NCI-H2081 treated with DMSO at 0.1 percent for 48 hours (cell line): ENCODE results near the gene ATP10B.
"Not testable (repeated sequence)": the region's sequence is repeated elsewhere in the genome, so short reads cannot be mapped to it uniquely, and the experiment has no call there.

ENCODE experiments used
- DNase-seq: peaks from one replicate; lab custom pipeline; 2025; lab: John Stamatoyannopoulos, UW

The ATP10B gene

GRCh38 chr5:160831801-160832200, 20.2 kb downstream of the ATP10B start:
- DNase-seq = no peak

GRCh38 chr5:160824301-160825001, 27.6 kb downstream of the ATP10B start:
- no peak for DNase-seq

- not testable (repeated sequence) for DNase-seq
These were observed 39.0 kb downstream of the ATP10B start for GRCh38 chr5:160812996-160813395.

- no peak for DNase-seq
These were observed 46.6 kb downstream of the ATP10B start for GRCh38 chr5:160805376-160805775.

DNA sequence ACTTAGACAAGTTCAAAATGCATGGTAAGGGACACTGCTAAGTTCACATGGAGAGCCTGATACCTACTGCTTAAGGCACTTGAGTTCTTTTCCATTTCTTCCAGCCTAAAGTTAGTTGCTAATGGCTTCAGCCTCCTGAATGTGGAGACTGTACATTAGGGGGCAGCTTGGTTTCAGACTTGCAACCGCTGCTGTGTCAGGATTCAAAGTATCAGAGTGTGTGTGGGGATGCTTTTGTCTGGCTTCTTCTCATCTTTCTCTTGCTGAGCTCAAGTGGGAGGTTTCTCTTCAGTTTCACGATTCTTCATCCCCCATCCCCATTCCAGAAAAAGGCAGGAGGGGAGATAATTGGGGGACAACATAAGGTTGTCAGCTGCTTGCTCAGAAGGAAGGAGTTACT, 49.4 kb downstream of the ATP10B start:
- no peak for DNase-seq

- no peak for DNase-seq
These were observed 51.4 kb downstream of the ATP10B start for GRCh38 chr5:160800375-160801275.

DNA sequence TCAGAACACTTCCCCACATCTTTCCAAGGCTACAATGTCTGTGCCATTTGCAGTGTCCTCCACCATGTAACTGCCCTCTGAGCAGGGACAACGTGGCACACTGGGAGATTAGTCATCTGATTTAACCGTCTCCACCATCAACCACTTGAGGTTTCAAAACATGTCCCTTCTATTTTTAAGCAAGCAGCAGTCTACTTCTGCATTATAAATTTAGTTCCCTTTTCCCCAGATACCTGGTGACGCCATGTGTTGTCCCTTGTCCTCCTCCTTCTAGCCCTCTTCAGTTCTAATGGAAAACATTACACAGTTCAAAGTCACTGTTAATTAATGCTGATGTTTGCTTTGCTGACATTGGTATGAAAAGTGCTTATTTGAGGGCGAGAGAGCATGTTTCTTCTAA, 52.8 kb downstream of the ATP10B start:
- DNase-seq = no peak

DNA sequence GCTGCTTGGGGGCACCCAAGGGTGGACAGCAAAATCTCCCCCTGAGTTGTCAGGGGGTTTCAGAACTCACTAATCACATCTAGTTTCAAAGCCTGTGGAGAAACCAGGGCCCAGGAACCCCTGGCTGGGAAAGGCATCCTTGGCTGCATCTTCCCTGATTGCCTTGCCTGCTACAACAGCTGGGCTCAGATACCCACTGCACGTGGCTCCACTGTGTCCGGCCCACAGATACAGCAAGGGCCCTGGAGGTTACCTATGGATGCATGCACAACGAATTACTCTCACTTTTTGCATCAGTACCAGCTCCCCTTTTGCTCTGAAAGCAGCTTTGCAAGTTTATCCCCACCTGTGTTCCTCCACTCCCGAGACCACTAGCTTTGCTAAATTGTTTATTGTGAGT, 55.0 kb downstream of the ATP10B start:
- no peak for DNase-seq

- DNase-seq = no peak
These were observed 58.5 kb downstream of the ATP10B start for GRCh38 chr5:160793530-160793899.

GRCh38 chr5:160792732-160793529, 59.1 kb downstream of the ATP10B start:
- DNase-seq = no peak

- no peak for DNase-seq
These were observed 59.7 kb downstream of the ATP10B start for GRCh38 chr5:160792281-160792680.

DNA sequence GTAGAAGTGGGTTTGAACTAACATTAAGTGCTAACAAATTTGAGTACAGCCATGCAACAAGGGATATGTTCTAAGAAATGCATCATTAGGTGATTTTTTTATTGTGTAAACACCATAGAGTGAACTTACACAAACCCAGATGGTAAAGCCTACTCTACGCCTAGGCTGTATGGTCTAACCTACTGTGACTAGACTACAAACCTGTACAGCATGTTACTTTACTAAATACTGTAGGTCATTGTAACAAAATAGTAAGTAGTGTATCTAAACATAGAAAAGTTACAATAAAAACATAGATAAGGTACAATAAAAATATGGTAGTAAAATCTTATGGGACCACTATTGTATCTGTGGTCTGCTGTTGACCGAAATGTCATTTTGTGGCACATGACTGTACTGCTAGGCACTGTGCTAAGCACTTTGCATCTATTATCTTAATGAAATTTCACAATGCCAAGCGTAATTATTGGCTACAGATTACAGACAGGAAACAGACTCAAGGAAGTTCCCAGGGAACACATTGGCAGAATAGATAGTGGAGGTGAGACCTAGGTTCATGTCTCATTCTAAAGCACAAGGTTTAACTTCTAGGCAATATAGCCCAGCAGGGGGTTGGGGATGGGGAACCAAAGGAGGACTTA, 62.7 kb downstream of the ATP10B start:
- no peak for DNase-seq

DNA sequence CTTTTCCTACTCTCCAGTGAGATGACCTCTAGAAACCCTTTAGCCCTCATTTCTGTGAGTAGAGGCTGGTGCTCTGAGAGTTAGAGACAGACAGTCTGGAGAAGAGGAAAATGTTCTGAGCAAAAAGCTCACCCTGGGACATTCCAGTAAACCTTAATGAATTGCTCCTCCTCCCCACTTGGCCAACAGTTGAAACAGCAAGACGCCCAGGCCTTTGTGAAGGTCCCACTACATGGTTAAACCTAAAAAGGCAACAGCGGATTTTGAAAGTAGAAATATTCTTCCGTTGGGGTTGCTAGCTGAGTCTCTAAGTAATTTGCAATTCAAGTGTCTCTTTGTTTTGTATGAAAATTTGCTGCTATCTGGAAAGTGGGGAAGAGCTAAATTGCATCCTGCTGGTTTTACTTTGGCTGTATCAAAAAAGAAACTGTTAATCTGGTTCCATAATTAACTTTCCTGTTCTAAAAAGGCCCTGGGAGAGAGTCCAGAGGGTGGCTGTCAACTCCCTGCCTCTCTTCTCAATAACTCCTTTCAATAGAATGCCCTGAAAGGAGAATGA, 63.8 kb downstream of the ATP10B start:
- DNase-seq = no peak

DNA sequence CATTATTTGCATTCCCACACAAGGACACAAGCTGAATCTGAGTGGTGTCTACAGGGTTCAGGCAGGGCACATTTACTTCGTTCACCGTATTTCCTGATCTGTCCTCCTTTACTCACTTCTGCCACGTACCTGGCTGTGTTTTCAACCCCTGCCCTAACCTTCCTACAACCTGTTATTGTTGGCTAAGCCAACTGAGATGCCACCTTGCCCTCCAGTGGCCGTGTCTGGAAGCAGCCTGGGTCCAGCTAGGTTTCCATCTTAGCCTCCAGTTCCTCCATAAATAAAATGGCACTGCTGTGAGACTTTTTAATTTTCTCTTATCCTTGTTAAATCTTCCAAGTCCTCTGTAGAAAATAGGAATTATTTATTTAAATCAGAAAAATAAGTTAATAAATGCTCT, 64.8 kb downstream of the ATP10B start:
- DNase-seq = no peak

DNA sequence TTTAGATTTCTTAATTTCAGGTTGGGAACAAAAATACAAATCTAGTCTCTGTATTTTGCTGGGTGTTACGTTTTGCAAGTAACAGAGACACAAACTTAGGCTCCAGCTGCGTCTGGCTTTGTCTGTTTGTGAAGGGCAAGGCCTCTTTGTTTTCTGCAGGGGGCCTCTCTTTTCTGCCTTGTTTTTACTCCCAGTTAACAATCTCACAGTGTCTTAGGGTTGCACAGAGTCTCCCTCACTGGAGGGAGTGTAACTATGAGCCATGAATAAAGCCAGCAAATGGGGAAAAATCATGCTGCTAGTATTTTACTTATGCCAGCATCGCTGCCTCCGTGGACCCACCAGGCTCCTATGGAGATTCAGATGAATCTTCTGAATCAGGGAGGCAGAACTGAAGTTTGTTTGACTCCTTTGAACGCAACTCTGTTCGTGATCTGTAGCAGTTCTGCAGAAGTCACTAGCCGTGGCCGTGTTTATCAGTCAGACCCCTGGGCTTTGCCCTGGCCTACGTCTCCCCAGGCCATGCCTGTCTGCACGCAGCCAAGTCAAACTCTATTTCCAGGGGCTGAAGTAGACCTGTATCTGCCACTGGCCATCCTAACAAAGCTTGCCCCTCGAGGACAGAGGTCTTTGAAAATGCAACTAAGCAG, 77.2 kb downstream of the ATP10B start:
- no peak for DNase-seq

- no peak for DNase-seq
These were observed 78.2 kb downstream of the ATP10B start for GRCh38 chr5:160773646-160774410.

DNA sequence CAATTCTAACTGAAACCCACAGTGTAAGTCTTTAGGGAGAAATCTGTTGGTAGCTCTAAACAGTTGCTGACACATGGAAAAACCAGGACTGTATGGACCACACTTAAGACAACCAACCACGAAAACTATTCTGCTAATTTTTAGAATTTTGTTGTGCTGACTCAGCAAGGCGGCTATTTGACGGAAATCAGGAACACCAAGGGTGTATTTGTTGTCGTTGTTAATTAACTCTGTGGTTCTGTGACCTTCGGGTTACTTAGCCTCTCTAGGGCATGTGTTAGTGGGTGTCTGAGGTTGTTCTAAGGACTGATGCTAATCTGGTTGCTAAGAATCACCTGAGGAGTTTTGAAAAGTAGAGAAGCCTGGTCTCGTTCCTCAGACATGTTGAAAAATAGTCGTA, 79.2 kb downstream of the ATP10B start:
- DNase-seq = no peak

GRCh38 chr5:160770718-160771117, 81.3 kb downstream of the ATP10B start:
- DNase-seq = no peak

DNA sequence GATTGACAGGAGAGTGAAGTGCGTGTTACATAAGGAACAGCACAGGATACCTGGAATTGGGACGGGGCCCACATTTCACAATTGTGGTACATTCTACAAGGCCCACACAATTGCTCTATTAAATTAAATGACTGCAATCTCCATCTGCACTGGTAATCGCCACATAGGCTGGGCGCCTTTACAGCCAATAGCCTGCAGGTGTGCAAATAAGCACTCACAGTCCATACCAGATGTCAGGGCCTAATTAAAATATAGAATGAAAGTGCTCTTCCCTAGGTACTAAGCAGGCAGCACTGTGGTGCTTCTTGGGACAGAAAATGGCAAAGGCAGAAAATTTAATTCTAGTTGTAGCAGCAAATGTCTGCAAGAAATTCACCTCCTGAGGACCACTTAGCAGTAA, 82.7 kb downstream of the ATP10B start:
- peak; percentile 96 for DNase-seq

GRCh38 chr5:160767062-160767461, 84.9 kb downstream of the ATP10B start:
- no peak for DNase-seq
